Measurements from ENCODE around the gene GPATCH2. TPM values are rescaled to one million over a fixed set of nuclear protein-coding genes. Genes with fewer than 3 reads are reported as not detected.

The GPATCH2 gene
- total RNA-seq, 1 experiment from 2014 or later = 11.2 TPM

- Histone ChIP-seq H3K4me1 (ENCODE audit: control insufficient read depth, insufficient read depth, low read length) (no peaks in the 10 kb centered on the region), H3K9me3 (ENCODE audit: control insufficient read depth, insufficient read depth, low read depth, low read length) (no peaks in the 10 kb centered on the region), H3K27ac (ENCODE audit: low read length) (no peak overlapping the region), H3K4me3 (ENCODE audit: low read depth in 2 of 2, low read length in 2 of 2) (no peak overlapping the region), H3K27me3 (ENCODE audit: control insufficient read depth, insufficient read depth, low read length) (no peaks in the 10 kb centered on the region), H3K36me3 (ENCODE audit: control insufficient read depth, insufficient read depth, low read length) (no peaks in the 10 kb centered on the region)
- in situ Hi-C loops (cut with HindIII; ENCODE audit: low pct_unique_long_range_greater_than_20kb, low sequenced_read_pairs) (no loop called here), intact Hi-C loops (cut with micrococcal nuclease; ENCODE audit: unreplicated experiment) (no loop called here)
- DNase-seq (ENCODE audit: low read depth, low spot score) (no peak), ATAC-seq (no peak)
- POLR2A ChIA-PET = no interaction called here
- BruUV-seq (replicated peaks) = no TSS peak
- TF ChIP-seq SIN3A (IDR thresholded peaks at IDR 0.05; ENCODE audit: borderline replicate concordance, insufficient read depth, low read depth, low read length) (no peak), REST (IDR thresholded peaks at IDR 0.05; ENCODE audit: insufficient read depth in 1 of 2, low read depth in 2 of 2, low read length in 1 of 2) (no peak), TCF7L2 (IDR thresholded peaks at IDR 0.05; ENCODE audit: low read depth, low read length) (no peak), POLR2AphosphoS5 (IDR thresholded peaks at IDR 0.05; ENCODE audit: low read depth, low read length) (no peak), CTCF (IDR thresholded peaks at IDR 0.05) (no peak)
- CTCF ChIA-PET = no interaction called here
These were observed 76.9 kb downstream of the GPATCH2 start for GRCh38 chr1:217553949-217554509.

- Histone ChIP-seq H3K4me1 (ENCODE audit: control insufficient read depth, insufficient read depth, low read length) (no peaks in the 10 kb centered on the region), H3K4me3 (ENCODE audit: low read depth in 2 of 2, low read length in 2 of 2) (no peak overlapping the region), H3K36me3 (ENCODE audit: control insufficient read depth, insufficient read depth, low read length) (no peaks in the 10 kb centered on the region), H3K9me3 (ENCODE audit: control insufficient read depth, insufficient read depth, low read depth, low read length) (no peaks in the 10 kb centered on the region), H3K27me3 (ENCODE audit: control insufficient read depth, insufficient read depth, low read length) (no peaks in the 10 kb centered on the region), H3K27ac (ENCODE audit: low read length) (no peak overlapping the region)
- intact Hi-C loops (cut with micrococcal nuclease; ENCODE audit: unreplicated experiment) (no loop called here), in situ Hi-C loops (cut with HindIII; ENCODE audit: low pct_unique_long_range_greater_than_20kb, low sequenced_read_pairs) (no loop called here)
- ChIA-PET CTCF (no interaction called here), POLR2A (no interaction called here)
- BruUV-seq (replicated peaks) = no TSS peak
- TF ChIP-seq SIN3A (IDR thresholded peaks at IDR 0.05; ENCODE audit: borderline replicate concordance, insufficient read depth, low read depth, low read length) (no peak), CTCF (IDR thresholded peaks at IDR 0.05) (no peak), TCF7L2 (IDR thresholded peaks at IDR 0.05; ENCODE audit: low read depth, low read length) (no peak), REST (IDR thresholded peaks at IDR 0.05; ENCODE audit: insufficient read depth in 1 of 2, low read depth in 2 of 2, low read length in 1 of 2) (no peak), POLR2AphosphoS5 (IDR thresholded peaks at IDR 0.05; ENCODE audit: low read depth, low read length) (no peak)
- ATAC-seq (no peak), DNase-seq (ENCODE audit: low read depth, low spot score) (no peak)
These were observed 78.4 kb downstream of the GPATCH2 start for GRCh38 chr1:217552339-217552951.
